ENCODE measurements around the gene ABTB2.

Gene ABTB2

DNA sequence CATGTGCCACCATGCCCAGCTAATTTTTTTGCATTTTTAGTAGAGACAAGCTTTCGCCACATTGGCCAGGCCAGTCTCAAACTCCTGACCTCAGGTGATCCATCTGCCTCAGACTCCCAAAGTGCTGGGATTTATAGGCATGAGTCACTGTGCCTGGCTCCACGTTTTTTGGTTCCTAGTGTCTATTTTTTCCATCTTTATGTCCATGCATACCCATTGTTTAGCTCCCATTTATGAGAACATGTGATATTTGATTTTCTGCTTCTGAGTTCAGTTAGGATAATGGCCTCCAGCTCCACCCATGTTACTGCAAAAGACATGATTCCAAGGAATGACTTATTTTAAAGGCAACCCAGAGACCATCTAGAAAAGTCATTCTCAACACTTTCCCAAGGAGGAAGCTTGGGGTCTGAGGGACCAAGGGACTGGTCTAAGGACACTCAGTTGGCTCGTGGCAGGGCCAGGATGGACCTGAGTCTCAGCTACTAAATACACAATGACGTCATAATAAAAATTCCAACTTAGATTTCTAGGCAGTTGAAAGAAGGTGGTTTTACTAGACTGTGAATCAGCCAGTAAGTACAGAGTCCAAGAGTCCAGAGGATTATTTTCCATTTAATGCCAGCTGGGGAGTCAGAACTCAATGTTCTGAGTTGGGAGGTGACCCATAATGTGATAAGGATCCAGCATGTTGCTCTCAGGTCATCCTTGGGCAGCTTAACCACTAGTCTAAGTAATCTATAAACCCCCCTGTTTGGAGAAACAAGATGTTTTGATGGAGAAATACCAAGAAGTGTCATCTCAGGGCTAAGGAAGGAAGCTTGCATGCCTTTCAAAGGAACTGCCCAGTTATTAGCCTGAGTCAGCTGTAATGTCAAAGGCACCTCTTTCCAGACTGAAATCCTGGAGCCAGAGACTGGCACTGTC is 39.4 kb downstream of the ABTB2 start:
- Histone ChIP-seq H3K4me1 (ENCODE audit: control insufficient read depth, insufficient read depth, low read length) (no peaks in the 10 kb centered on the region), H3K27me3 (ENCODE audit: control insufficient read depth, insufficient read depth, low read length) (no peaks in the 10 kb centered on the region), H3K9ac (ENCODE audit: low read length) (no peak overlapping the region), H3K27ac (ENCODE audit: low read depth, low read length) (no peak overlapping the region), H3K36me3 (ENCODE audit: control insufficient read depth, insufficient read depth, low read length) (no peaks in the 10 kb centered on the region), H3K4me3 (ENCODE audit: low read length) (no peak overlapping the region)

DNA sequence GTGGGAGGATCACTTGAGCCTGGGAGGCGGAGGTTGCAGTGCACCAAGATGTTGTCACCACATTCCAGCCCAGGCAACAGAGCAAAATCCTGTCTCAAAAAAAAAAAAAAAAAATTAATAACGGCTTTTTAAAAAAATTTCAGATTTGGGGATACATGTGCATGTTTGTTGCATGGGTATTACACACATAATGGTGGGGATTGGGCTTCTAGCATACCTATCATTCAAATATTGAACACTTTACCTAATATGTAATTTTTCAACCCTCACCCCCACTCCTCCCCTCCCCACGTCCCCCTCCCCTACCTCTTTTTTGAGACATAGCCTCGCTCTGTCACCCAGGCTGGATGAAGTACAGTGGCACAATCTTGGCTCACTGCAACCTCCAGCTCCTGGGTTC is 40.1 kb downstream of the ABTB2 start:
- Histone ChIP-seq H3K4me1 (ENCODE audit: control insufficient read depth, insufficient read depth, low read length) (no peaks in the 10 kb centered on the region), H3K9ac (ENCODE audit: low read length) (no peak overlapping the region), H3K27ac (ENCODE audit: low read depth, low read length) (no peak overlapping the region), H3K36me3 (ENCODE audit: control insufficient read depth, insufficient read depth, low read length) (no peaks in the 10 kb centered on the region), H3K4me3 (ENCODE audit: low read length) (no peak overlapping the region), H3K27me3 (ENCODE audit: control insufficient read depth, insufficient read depth, low read length) (no peaks in the 10 kb centered on the region)

DNA sequence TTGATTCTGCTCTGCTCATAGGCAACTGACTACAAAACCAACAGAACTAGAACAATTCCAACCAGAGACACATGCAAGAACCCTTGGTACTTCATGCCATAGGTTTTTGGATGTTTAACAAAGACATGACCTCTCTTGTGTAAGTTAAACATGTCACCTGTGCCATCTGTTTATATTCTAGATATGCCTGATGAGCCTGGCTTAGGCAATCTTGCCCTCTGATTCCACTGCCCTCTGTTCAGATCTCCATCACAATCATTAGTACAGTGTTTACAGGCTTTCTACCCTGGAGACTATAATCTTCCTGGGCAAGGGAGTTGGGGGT is 40.8 kb downstream of the ABTB2 start:
- H3K27me3 ChIP-seq (ENCODE audit: control insufficient read depth, insufficient read depth, low read length): no peaks in the 10 kb centered on the region
- H3K4me1 ChIP-seq (ENCODE audit: control insufficient read depth, insufficient read depth, low read length): no peaks in the 10 kb centered on the region
- H3K27ac ChIP-seq (ENCODE audit: low read depth, low read length): no peak overlapping the region
- no peak overlapping the region for H3K4me3 ChIP-seq (ENCODE audit: low read length)
- no peaks in the 10 kb centered on the region for H3K36me3 ChIP-seq (ENCODE audit: control insufficient read depth, insufficient read depth, low read length)
- H3K9ac ChIP-seq (ENCODE audit: low read length): no peak overlapping the region

DNA sequence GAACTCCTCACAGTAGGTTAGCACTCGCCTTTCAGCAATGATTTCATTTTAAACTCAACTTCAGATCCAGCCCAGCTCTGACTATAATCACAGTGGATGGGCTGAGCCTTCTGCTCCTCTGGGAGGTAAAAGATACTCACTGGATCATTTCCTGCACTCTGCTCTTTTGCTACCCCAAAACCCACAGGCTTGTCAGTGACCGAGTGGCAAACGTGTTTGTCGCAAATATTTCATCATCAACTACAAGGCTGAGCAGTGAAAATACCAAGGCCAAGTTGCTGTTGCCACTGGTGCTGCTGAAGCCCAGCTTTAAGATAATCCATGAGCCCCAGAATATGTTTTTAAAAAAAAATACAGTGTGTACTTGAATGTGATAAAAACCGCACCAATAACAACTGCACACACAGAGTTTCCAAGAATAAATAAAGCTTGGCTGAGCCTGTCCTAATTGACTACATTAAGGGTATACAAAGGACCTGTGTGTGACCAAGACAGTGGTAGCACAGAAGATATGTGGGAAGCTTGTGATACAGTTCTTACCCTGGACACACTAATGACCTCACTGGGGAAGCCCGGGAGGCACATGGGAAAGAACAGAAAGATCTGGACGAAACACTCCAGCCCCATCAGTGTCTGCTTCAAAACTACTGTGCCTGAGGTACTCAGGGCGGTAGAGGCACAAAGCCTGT is 41.3 kb downstream of the ABTB2 start:
- Histone ChIP-seq H3K27me3 (ENCODE audit: control insufficient read depth, insufficient read depth, low read length) (no peaks in the 10 kb centered on the region), H3K36me3 (ENCODE audit: control insufficient read depth, insufficient read depth, low read length) (no peaks in the 10 kb centered on the region), H3K4me1 (ENCODE audit: control insufficient read depth, insufficient read depth, low read length) (no peaks in the 10 kb centered on the region), H3K4me3 (ENCODE audit: low read length) (no peak overlapping the region), H3K27ac (ENCODE audit: low read depth, low read length) (no peak overlapping the region), H3K9ac (ENCODE audit: low read length) (no peak overlapping the region)

DNA sequence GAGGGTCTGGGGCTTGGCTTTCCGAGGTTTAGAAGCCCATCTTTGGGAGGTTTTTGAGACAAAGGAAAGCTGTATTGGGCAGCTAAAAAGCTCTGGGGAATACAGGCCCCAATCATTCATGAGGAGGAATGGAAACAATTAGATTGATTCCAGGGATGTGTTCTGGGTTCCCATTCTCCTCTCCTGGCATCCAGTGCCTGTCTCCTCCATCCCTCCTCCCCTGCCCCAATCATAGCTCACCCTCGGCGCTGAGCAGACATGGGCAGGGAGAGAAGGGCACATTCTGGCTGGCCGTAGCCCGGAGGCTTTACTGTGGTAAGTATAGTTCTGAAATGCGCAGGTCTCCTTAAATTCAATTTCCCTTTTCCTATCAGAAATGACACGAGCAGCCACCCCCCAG is 42.4 kb downstream of the ABTB2 start:
- Histone ChIP-seq H3K4me1 (ENCODE audit: control insufficient read depth, insufficient read depth, low read length) (no peaks in the 10 kb centered on the region), H3K27ac (ENCODE audit: low read depth, low read length) (no peak overlapping the region), H3K9ac (ENCODE audit: low read length) (no peak overlapping the region), H3K27me3 (ENCODE audit: control insufficient read depth, insufficient read depth, low read length) (no peaks in the 10 kb centered on the region), H3K36me3 (ENCODE audit: control insufficient read depth, insufficient read depth, low read length) (no peaks in the 10 kb centered on the region), H3K4me3 (ENCODE audit: low read length) (no peak overlapping the region)

DNA sequence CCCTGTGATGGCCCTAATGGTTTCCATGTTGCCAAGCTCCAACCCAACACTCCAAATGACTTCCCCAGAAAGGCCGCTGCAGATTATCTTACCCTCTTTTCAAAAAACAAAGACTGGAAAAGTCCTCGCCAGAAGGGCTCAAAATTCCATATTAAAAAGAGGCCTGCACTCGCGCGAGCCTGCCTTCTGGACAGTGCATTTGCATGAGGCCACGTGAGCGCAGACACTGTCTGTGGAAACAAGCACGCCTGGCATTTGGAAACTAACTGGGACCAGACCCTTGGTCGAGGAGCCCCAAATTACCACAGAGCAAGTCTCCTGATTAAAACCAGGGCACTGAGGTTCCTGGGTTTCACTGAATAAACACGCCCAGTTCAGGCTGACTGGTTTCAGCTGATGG is 42.9 kb downstream of the ABTB2 start:
- Histone ChIP-seq H3K4me1 (ENCODE audit: control insufficient read depth, insufficient read depth, low read length) (no peaks in the 10 kb centered on the region), H3K36me3 (ENCODE audit: control insufficient read depth, insufficient read depth, low read length) (no peaks in the 10 kb centered on the region), H3K27ac (ENCODE audit: low read depth, low read length) (no peak overlapping the region)

DNA sequence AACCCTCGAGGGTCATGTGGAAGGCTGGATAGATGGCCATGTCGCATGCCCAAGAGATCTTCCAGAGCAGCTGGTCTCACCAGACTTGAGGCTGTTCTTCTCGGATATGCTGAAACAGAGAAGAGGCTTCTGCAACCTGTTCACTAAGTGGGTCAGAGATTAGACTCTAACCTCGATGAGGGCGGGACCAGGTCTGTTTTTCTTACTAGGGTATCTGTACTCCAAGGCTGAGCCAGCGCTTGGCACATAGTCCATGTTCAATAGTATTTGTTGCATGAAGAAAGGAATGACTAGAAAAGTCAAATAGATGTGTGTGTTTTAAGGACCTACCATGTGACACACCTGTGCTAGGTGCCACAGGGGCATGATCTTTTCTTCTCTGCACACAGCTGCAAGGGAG is 43.6 kb downstream of the ABTB2 start:
- Histone ChIP-seq H3K4me1 (ENCODE audit: control insufficient read depth, insufficient read depth, low read length) (no peaks in the 10 kb centered on the region), H3K9ac (ENCODE audit: low read length) (no peak overlapping the region), H3K36me3 (ENCODE audit: control insufficient read depth, insufficient read depth, low read length) (no peaks in the 10 kb centered on the region), H3K27me3 (ENCODE audit: control insufficient read depth, insufficient read depth, low read length) (no peaks in the 10 kb centered on the region), H3K4me3 (ENCODE audit: low read length) (no peak overlapping the region), H3K27ac (ENCODE audit: low read depth, low read length) (no peak overlapping the region)

More for the DNA sequence above, 42.9 kb downstream of the ABTB2 start:
- no peak overlapping the region for H3K4me3 ChIP-seq (ENCODE audit: low read length)
- H3K9ac ChIP-seq (ENCODE audit: low read length): no peak overlapping the region
- H3K27me3 ChIP-seq (ENCODE audit: control insufficient read depth, insufficient read depth, low read length): no peaks in the 10 kb centered on the region

DNA sequence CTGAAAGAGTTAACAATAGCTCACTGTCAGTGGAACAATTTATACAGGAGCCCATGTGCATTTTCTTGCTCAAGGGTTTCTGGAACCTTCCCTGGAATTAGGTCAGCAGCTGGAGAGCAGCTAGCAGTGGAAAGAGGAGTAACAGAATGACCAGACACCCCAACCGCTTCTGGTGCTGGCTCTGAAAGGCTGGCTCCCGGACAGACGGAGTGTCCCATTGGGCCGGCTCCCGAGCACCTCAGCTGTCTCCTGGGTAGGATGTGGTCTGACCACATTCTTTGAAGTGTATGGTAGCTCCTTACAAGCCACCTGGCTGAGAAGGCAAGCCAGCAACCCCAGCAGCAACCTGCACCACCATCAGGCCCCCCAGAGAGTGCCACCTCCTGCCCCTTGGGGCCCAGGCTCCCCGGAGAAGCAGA is 44.7 kb downstream of the ABTB2 start:
- no peak overlapping the region for H3K4me3 ChIP-seq (ENCODE audit: low read length)
- no peak overlapping the region for H3K27ac ChIP-seq (ENCODE audit: low read depth, low read length)
- no peaks in the 10 kb centered on the region for H3K27me3 ChIP-seq (ENCODE audit: control insufficient read depth, insufficient read depth, low read length)
- no peaks in the 10 kb centered on the region for H3K36me3 ChIP-seq (ENCODE audit: control insufficient read depth, insufficient read depth, low read length)
- H3K9ac ChIP-seq (ENCODE audit: low read length): no peak overlapping the region
- H3K4me1 ChIP-seq (ENCODE audit: control insufficient read depth, insufficient read depth, low read length): no peaks in the 10 kb centered on the region

DNA sequence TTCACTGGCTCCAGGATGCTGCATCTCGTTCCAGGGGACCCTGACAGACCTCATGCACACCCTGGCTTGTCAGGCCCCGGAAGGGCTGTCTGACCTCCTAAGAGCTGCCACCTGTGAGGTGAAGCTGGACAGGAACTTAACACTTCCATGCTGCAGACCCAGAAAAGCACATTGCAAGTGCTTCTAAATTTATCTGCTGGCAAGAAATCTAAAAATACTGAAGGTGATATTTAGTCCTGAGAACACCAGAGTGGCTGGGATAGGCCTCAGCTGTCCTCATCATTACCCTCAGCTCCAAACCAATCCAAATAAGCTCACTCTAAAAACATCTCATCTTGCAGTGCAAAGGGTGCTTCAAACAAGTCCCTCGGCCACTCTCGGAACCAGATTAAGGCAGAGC is 46.7 kb downstream of the ABTB2 start:
- H3K4me3 ChIP-seq (ENCODE audit: low read length): no peak overlapping the region
- no peaks in the 10 kb centered on the region for H3K27me3 ChIP-seq (ENCODE audit: control insufficient read depth, insufficient read depth, low read length)
- H3K4me1 ChIP-seq (ENCODE audit: control insufficient read depth, insufficient read depth, low read length): no peaks in the 10 kb centered on the region
- no peaks in the 10 kb centered on the region for H3K36me3 ChIP-seq (ENCODE audit: control insufficient read depth, insufficient read depth, low read length)
- H3K27ac ChIP-seq (ENCODE audit: low read depth, low read length): no peak overlapping the region
- H3K9ac ChIP-seq (ENCODE audit: low read length): no peak overlapping the region

DNA sequence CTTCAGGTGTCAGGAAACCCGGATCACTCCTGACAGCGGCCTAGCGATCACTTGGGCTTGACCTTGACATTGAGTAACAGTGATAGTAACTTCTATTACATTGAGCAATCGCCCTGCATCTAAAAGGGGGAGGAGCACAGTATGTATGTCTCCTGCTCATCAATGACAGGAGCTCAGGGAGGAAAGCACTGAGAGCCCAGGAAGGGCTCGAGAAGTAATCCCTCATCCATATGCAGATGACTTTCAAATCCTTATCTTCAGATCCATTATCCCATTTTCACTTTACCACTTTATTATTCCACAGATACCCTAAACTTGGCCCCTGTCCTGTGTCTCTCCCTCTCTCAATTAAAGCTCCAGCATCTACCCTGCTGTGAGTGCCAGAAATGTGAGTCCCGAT is 47.8 kb downstream of the ABTB2 start:
- H3K4me3 ChIP-seq (ENCODE audit: low read length): no peak overlapping the region
- no peak overlapping the region for H3K27ac ChIP-seq (ENCODE audit: low read depth, low read length)
- H3K9ac ChIP-seq (ENCODE audit: low read length): no peak overlapping the region

DNA sequence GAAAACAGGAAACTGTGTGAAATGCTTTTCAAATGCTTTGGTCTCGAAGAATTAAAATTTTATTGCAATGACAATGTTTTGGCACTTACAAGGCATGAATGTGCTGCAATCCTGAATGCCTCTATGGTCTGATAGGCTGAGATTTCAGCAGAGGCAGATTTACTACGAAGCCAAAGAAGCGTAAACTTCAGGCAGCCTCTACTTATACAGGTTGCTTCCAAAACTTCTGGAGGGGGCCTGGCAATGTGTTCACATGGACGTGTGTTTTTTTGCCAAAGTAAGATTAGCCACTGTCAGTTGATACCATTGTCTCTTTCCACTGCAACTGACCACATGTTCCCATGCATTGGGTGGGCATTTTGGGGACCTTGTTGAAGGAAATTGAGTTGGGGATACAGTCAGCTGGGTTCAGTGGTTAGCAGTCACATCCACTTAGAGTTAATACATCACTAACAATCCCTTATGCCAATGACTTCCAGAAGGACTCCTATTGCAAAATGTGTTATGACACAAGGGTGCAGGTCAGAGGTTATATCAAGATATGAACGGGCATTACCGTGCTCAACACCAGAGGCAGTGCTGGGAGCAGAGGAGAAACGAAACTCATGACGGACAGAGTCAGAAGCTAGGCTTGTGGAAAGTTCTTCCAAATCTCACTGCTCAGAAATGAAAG is 48.8 kb downstream of the ABTB2 start:
- no peak overlapping the region for H3K27ac ChIP-seq (ENCODE audit: low read depth, low read length)

More for the DNA sequence above, 47.8 kb downstream of the ABTB2 start:
- Histone ChIP-seq H3K4me1 (ENCODE audit: control insufficient read depth, insufficient read depth, low read length) (no peaks in the 10 kb centered on the region), H3K27me3 (ENCODE audit: control insufficient read depth, insufficient read depth, low read length) (no peaks in the 10 kb centered on the region), H3K36me3 (ENCODE audit: control insufficient read depth, insufficient read depth, low read length) (no peaks in the 10 kb centered on the region)

DNA sequence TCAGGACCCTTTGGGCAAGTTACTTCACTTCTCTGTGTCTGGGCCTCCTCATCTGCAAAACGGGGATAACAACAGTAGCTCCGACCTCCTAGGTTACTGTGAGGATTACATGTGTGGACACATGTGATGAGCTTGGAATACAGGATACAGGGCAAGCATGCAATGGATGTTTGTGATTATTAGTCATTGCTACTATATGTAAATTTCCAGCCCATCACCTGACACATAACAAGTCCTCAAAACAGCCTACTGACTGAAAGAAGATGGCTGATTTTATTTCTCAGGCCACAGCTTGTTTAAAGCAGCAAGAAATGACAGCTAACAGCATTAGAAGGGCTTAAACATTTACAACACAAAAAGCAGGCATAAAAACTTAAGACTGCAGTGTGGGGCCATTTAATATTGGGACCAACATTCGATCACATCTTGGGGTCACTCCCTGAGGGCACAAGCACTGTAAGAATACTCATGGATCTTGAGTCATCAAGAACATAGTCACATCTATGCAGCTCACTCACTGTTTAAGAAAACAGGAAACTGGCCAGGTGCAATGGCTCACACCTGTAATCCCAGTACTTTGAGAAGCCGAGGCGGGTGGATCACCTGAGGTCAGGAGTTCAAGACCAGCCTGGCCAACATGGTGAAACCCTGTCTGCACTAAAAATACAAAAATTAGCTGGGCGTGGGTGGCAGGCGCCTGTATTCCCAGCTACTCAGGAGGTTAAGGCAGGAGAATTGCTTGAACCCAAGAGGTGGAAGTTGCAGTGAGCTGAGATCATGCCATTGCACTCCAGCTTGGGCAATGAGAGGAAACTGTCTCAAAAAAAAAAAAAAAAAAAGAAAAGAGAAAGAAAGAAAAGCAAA is 49.5 kb downstream of the ABTB2 start:
- Histone ChIP-seq H3K9ac (ENCODE audit: low read length) (no peak overlapping the region), H3K36me3 (ENCODE audit: control insufficient read depth, insufficient read depth, low read length) (no peaks in the 10 kb centered on the region), H3K4me1 (ENCODE audit: control insufficient read depth, insufficient read depth, low read length) (no peaks in the 10 kb centered on the region), H3K27me3 (ENCODE audit: control insufficient read depth, insufficient read depth, low read length) (no peaks in the 10 kb centered on the region), H3K27ac (ENCODE audit: low read depth, low read length) (no peak overlapping the region), H3K4me3 (ENCODE audit: low read length) (no peak overlapping the region)

More for the DNA sequence above, 48.8 kb downstream of the ABTB2 start:
- Histone ChIP-seq H3K4me1 (ENCODE audit: control insufficient read depth, insufficient read depth, low read length) (no peaks in the 10 kb centered on the region), H3K4me3 (ENCODE audit: low read length) (no peak overlapping the region), H3K9ac (ENCODE audit: low read length) (no peak overlapping the region), H3K36me3 (ENCODE audit: control insufficient read depth, insufficient read depth, low read length) (no peaks in the 10 kb centered on the region), H3K27me3 (ENCODE audit: control insufficient read depth, insufficient read depth, low read length) (no peaks in the 10 kb centered on the region)

All from rectal smooth muscle tissue (tissue), 1 donor.